Tibial nerve (tissue), 3 donors: ENCODE measurements around the gene SFXN3.

ENCODE experiments used
- CTCF ChIP-seq, 5 experiments: fragments of 200-600 bp in 3 of 5; fragments of 450-650 bp in 2 of 5; sonication (generic) in 3 of 5; IDR thresholded peaks; one replicate each; pipeline ENCODE4 v1.5.1; 2016 to 2019; ENCODE audit warnings: antibody characterized with exemption in 5 of 5, mild to moderate bottlenecking in 3 of 5, moderate library complexity in 2 of 5
- POLR2A ChIP-seq, 2 donors: fragments of 450-650 bp; IDR thresholded peaks; one replicate each; pipeline ENCODE4 v1.6.1; 2017; ENCODE audit warnings: antibody characterized with exemption in 2 of 2, mild to moderate bottlenecking in 2 of 2, moderate library complexity in 2 of 2

DNA sequence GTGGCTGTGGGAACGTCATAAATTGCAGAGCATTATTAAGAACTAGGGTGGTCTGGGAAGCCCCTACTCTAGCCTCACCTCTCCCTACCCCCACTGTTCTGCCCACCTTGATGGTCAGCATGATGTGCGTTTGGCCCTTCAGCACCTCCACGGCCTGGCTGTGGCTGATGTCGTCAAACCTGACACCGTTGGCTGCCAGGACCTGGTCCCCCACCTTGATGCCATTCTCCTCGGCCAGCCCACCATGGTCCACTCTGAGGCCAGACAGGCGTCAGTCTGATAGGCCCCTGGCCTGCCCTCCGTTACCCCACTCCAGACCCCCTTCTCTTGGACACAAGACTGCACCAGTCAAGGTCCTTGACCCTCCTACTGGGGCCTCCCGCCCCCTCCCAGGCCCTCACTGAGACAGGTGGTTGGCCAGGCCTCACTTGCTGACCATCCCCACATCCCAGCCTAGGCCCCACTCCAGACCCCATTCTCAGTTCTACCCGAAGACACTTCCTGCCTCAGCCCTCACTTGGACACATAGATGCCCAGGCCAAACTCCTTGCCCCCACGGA lies 9.3 kb upstream of the SFXN3 start:
- TF ChIP-seq CTCF (IDR thresholded peaks at IDR 0.05), result no peak
- no peak for TF ChIP-seq POLR2A (IDR thresholded peaks at IDR 0.05)
